HCT116 (cell line): ENCODE results near the gene BMERB1. TPM values are rescaled to one million over a fixed set of nuclear protein-coding genes. Genes with fewer than 3 reads are reported as not detected.

Experiments used
- ATAC-seq: fragments of 200-7000 bp; cut with Tn5 transposase; 2 replicates; pipeline ENCODE4 v1.9.1; 2020; ENCODE audit warnings: mild to moderate bottlenecking, moderate library complexity
- BruUV-seq: library from RNA; stranded (reverse); fragments of 400-500 nt; replicated peaks from 2 replicates; lab custom pipeline; 2021; lab: Mats Ljungman, UMichigan
- CTCF ChIA-PET: fragments of 300-600 bp; sonication (Branson Sonifier 250); formaldehyde crosslinking; loops from one replicate; lab custom pipeline; 2021; ENCODE audit warnings: antibody characterized with exemption; lab: Charles Lee
- POLR2A ChIA-PET: fragments of 300-600, 350-600 bp; sonication (Branson Sonifier 250); formaldehyde crosslinking; loops from one replicate; lab custom pipeline; 2021; ENCODE audit warnings: antibody characterized with exemption; lab: Charles Lee
- RAD21 ChIA-PET, 2 experiments: fragments of 300-600 bp; sonication (Branson Sonifier 250); formaldehyde crosslinking; loops; one replicate each; lab custom pipeline; 2023; ENCODE audit warnings: low total read pairs in 2 of 2; ENCODE audit not compliant: uncharacterized antibody in 2 of 2, unreplicated experiment in 2 of 2, low non-redundant PET in 1 of 2; lab: Charles Lee
- DNase-seq: peaks from one replicate; pipeline ENCODE4 v3.0.0-alpha.2; 2010; ENCODE audit warnings: low read depth, low spot score
- H2AFZ ChIP-seq: fragments of 200-600 bp; shearing (Covaris generic), sonication (generic); 2 replicates; pipeline ENCODE4 v1.6.1; 2017; ENCODE audit warnings: low read depth, mixed run types, mixed read lengths, antibody characterized with exemption, low read length; ENCODE audit not compliant: poor library complexity, severe bottlenecking
- H3K27ac ChIP-seq: 2 replicates; pipeline ENCODE4 v1.5.1; 2012; ENCODE audit warnings: low read depth, low read length
- H3K27me3 ChIP-seq: fragments of 200-600 bp; sonication (generic); 2 replicates; pipeline ENCODE4 v1.6.1; 2016; ENCODE audit warnings: mixed run types, low read length, mixed read lengths; ENCODE audit not compliant: insufficient read depth
- H3K36me3 ChIP-seq, 2 experiments: fragments of 200-500 bp in 1 of 2; fragments of 200-600 bp in 1 of 2; sonication (Bioruptor generic) in 1 of 2; sonication (generic) in 1 of 2; 2 replicates each; pipeline versions ENCODE4 v1.5.1 to v1.6.1; 2014 to 2016; ENCODE audit warnings: low read length in 2 of 2, inconsistent platforms in 1 of 2, mixed read lengths in 1 of 2, mixed run types in 1 of 2; ENCODE audit not compliant: insufficient read depth in 2 of 2, control insufficient read depth in 1 of 2
- H3K4me1 ChIP-seq, 2 experiments: fragments of 200-600 bp in 1 of 2; sonication (generic) in 1 of 2; 2 replicates each; pipeline versions ENCODE4 v1.5.1 to v1.6.1; 2012 to 2017; ENCODE audit warnings: low read length in 2 of 2, inconsistent platforms in 1 of 2, mild to moderate bottlenecking in 1 of 2, mixed read lengths in 1 of 2, mixed run types in 1 of 2, moderate library complexity in 1 of 2; ENCODE audit not compliant: insufficient read depth in 2 of 2, control insufficient read depth in 1 of 2
- H3K4me2 ChIP-seq: fragments of 200-600 bp; sonication (generic); 2 replicates; pipeline ENCODE4 v1.6.1; 2017; ENCODE audit warnings: mixed run types, low read length, mixed read lengths
- H3K4me3 ChIP-seq, 2 experiments: fragments of 200-600 bp in 1 of 2; sonication (generic) in 1 of 2; replicated peaks in 1 of 2; 2 replicates each; pipeline ENCODE4 v1.5.1; 2011 to 2016; ENCODE audit warnings: low read length in 2 of 2, control low read depth in 1 of 2, low read depth in 1 of 2, mild to moderate bottlenecking in 1 of 2, mixed read lengths in 1 of 2, mixed run types in 1 of 2
- H3K79me2 ChIP-seq: fragments of 200-600 bp; sonication (generic); 2 replicates; pipeline ENCODE4 v1.6.1; 2017; ENCODE audit warnings: mild to moderate bottlenecking, mixed run types, low read length, moderate library complexity, mixed read lengths; ENCODE audit not compliant: insufficient read depth
- H3K9ac ChIP-seq: fragments of 200-600 bp; sonication (generic); 2 replicates; pipeline ENCODE4 v1.6.1; 2016; ENCODE audit warnings: low read length, mixed read lengths
- H3K9me2 ChIP-seq: fragments of 200-600 bp; sonication (generic), shearing (Covaris generic); 2 replicates; pipeline ENCODE4 v1.6.1; 2017; ENCODE audit warnings: mixed run types, mild to moderate bottlenecking, moderate library complexity; ENCODE audit not compliant: insufficient read depth
- H3K9me3 ChIP-seq, 2 experiments: fragments of 200-500 bp in 1 of 2; fragments of 200-600 bp in 1 of 2; sonication (Bioruptor generic) in 1 of 2; sonication (generic) in 1 of 2; 2 replicates each; pipeline ENCODE4 v1.6.1; 2014 to 2017; ENCODE audit warnings: low read length in 2 of 2, mixed read lengths in 2 of 2, inconsistent platforms in 1 of 2, low read depth in 1 of 2, mild to moderate bottlenecking in 1 of 2, mixed run types in 1 of 2, moderate library complexity in 1 of 2; ENCODE audit not compliant: control insufficient read depth in 1 of 2, insufficient read depth in 1 of 2
- H4K20me1 ChIP-seq: fragments of 200-600 bp; sonication (generic), shearing (Covaris generic); 2 replicates; pipeline ENCODE4 v1.6.1; 2017; ENCODE audit warnings: mixed run types, mild to moderate bottlenecking, moderate library complexity; ENCODE audit not compliant: insufficient read depth
- CEBPB ChIP-seq: IDR thresholded peaks from 2 replicates; pipeline ENCODE4 v1.6.1; 2012; ENCODE audit warnings: low read depth
- RAD21 ChIP-seq: IDR thresholded peaks from 2 replicates; pipeline ENCODE4 v1.6.1; 2012; ENCODE audit warnings: low read depth, mild to moderate bottlenecking
- REST ChIP-seq: IDR thresholded peaks from 2 replicates; pipeline ENCODE4 v1.6.1; 2012; ENCODE audit warnings: low read depth
- SRF ChIP-seq: IDR thresholded peaks from 2 replicates; pipeline ENCODE4 v1.6.1; 2012; ENCODE audit warnings: low read depth
- TCF7L2 ChIP-seq: IDR thresholded peaks from 2 replicates; pipeline ENCODE4 v1.7.0; 2011; ENCODE audit warnings: borderline replicate concordance, inconsistent platforms; ENCODE audit not compliant: insufficient read depth, insufficient read length; ENCODE audit errors: extremely low read depth
- intact Hi-C: fragments of 100-400 bp; cut with micrococcal nuclease; formaldehyde crosslinking; loops from 2 replicates; pipeline ENCODE4 v1.10.0; 2022
- total RNA-seq: library from RNA; stranded (reverse); gene quantifications from one replicate; pipeline ENCODE4 v1.2.1, GENCODE V29; 2021; ENCODE audit not compliant: unreplicated experiment
- TF ChIP-seq, protein P1 (sequence below), 3 experiments: fragments of 200-600 bp in 1 of 3; sonication (generic) in 1 of 3; IDR thresholded peaks in 2 of 3; conservative IDR thresholded peaks in 1 of 3; 2 replicates each; pipeline ENCODE4 v1.5.1; 2012 to 2017; ENCODE audit warnings: low read depth in 2 of 3, low read length in 2 of 3, antibody characterized with exemption in 1 of 3, borderline replicate concordance in 1 of 3, control low read depth in 1 of 3, mild to moderate bottlenecking in 1 of 3, mixed read lengths in 1 of 3, mixed run types in 1 of 3, moderate library complexity in 1 of 3; ENCODE audit not compliant: insufficient read depth in 1 of 3

Gene BMERB1
- total RNA-seq, 1 experiment from 2014 or later: 43.6 TPM

GRCh38 chr16:15618392-15618791 is 184.0 kb downstream of the BMERB1 start:
- no peaks in the 10 kb centered on the region for H3K9me3 ChIP-seq
- intact Hi-C loops: no loop called here
- ChIA-PET RAD21 (no interaction called here), POLR2A (no interaction called here), CTCF (no interaction called here)
- BruUV-seq: no TSS peak
- no peaks in the 10 kb centered on the region for H4K20me1 ChIP-seq
- H3K27me3 ChIP-seq: no peaks in the 10 kb centered on the region
- DNase-seq (no peak), ATAC-seq (no peak)
- no peak overlapping the region for H3K9ac ChIP-seq
- no peak overlapping the region for H3K4me2 ChIP-seq
- H3K4me3 ChIP-seq: no peak overlapping the region
- peaks cover 10 to 29% of the 10 kb centered on the region in 2 experiments for H3K4me1 ChIP-seq
- no peaks in the 10 kb centered on the region for H3K79me2 ChIP-seq
- H3K36me3 ChIP-seq: peaks cover 20 to 27% of the 10 kb centered on the region in 2 experiments
- no peaks in the 10 kb centered on the region for H3K9me2 ChIP-seq
- no peak for TF ChIP-seq RAD21
- TF ChIP-seq CEBPB: no peak
- no peak for TF ChIP-seq TCF7L2
- TF ChIP-seq, all 23 proteins: peak for 0
- Histone ChIP-seq H2AFZ (no peak overlapping the region), H3K27ac (no peak overlapping the region)

GRCh38 chr16:15620611-15621195 is 186.3 kb downstream of the BMERB1 start:
- ChIA-PET RAD21 (no interaction called here), CTCF (no interaction called here), POLR2A (no interaction called here)
- intact Hi-C loops: no loop called here
- no peaks in the 10 kb centered on the region for H4K20me1 ChIP-seq
- H3K36me3 ChIP-seq: peaks cover 29 to 39% of the 10 kb centered on the region in 2 experiments
- H3K4me3 ChIP-seq: no peak overlapping the region
- H3K9me3 ChIP-seq: no peaks in the 10 kb centered on the region
- H3K9me2 ChIP-seq: no peaks in the 10 kb centered on the region
- ATAC-seq (no peak), DNase-seq (no peak)
- H3K4me1 ChIP-seq: peaks cover 0 to 10% of the 10 kb centered on the region in 2 experiments; a peak in 2 of 4 replicates
- no peaks in the 10 kb centered on the region for H3K79me2 ChIP-seq
- H3K9ac ChIP-seq: no peak overlapping the region
- no peaks in the 10 kb centered on the region for H3K27me3 ChIP-seq
- BruUV-seq: no TSS peak
- H3K4me2 ChIP-seq: no peak overlapping the region
- H2AFZ ChIP-seq: no peak overlapping the region
- H3K27ac ChIP-seq: no peak overlapping the region
- TF ChIP-seq SRF (no peak), REST (no peak)
- TF ChIP-seq, protein P1, sequence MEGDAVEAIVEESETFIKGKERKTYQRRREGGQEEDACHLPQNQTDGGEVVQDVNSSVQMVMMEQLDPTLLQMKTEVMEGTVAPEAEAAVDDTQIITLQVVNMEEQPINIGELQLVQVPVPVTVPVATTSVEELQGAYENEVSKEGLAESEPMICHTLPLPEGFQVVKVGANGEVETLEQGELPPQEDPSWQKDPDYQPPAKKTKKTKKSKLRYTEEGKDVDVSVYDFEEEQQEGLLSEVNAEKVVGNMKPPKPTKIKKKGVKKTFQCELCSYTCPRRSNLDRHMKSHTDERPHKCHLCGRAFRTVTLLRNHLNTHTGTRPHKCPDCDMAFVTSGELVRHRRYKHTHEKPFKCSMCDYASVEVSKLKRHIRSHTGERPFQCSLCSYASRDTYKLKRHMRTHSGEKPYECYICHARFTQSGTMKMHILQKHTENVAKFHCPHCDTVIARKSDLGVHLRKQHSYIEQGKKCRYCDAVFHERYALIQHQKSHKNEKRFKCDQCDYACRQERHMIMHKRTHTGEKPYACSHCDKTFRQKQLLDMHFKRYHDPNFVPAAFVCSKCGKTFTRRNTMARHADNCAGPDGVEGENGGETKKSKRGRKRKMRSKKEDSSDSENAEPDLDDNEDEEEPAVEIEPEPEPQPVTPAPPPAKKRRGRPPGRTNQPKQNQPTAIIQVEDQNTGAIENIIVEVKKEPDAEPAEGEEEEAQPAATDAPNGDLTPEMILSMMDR (IDR thresholded peaks at IDR 0.05 in 2 of 3, conservative IDR thresholded peaks at IDR 0.05 in 1 of 3; ENCODE audit: borderline replicate concordance in 1 of 3, insufficient read depth in 1 of 3, low read depth in 2 of 3, low read length in 2 of 3): no peak
